Glomerular endothelial cell (primary cell): ENCODE measurements around the gene TTLL11. TPM values are rescaled to one million over a fixed set of nuclear protein-coding genes. Genes with fewer than 3 reads are reported as not detected.

Experiments
- DNase-seq: peaks from one replicate; pipeline ENCODE4 v3.0.0-alpha.2; 2011; ENCODE audit warnings: low read depth, low spot score; ENCODE audit errors: extremely low read depth
- total RNA-seq: library from RNA; depleted of rRNA; stranded (reverse); fragments of >200 nt; gene quantifications from 2 replicates; pipeline ENCODE4 v1.2.3, GENCODE V29; 2015

TTLL11 gene
- total RNA-seq = 4.6 and 8.2 TPM in 2 replicates

GRCh38 chr9:122092611-122093506 is at the start of gene TTLL11:
Gene TTLL11 (minus strand): TSS chr9:122093308. CDS start chr9:122093148, 160 bp downstream.
- DNase-seq = peak; percentile 42

- DNase-seq = no peak
Measured at GRCh38 chr9:122141671-122142070, 48.6 kb upstream of the TTLL11 start.

- no peak for DNase-seq
Measured at GRCh38 chr9:122140368-122141193, 47.5 kb upstream of the TTLL11 start.

- no peak for DNase-seq
Measured at GRCh38 chr9:122138560-122139268, 45.6 kb upstream of the TTLL11 start.

GRCh38 chr9:122135529-122135859 is 42.4 kb upstream of the TTLL11 start:
- DNase-seq = no peak

GRCh38 chr9:122134822-122135528 is 41.9 kb upstream of the TTLL11 start:
- no peak for DNase-seq

GRCh38 chr9:122133984-122134535 is 41.0 kb upstream of the TTLL11 start:
- no peak for DNase-seq

GRCh38 chr9:122133263-122133983 is 40.3 kb upstream of the TTLL11 start:
- no peak for DNase-seq

GRCh38 chr9:122132539-122132938 is 39.4 kb upstream of the TTLL11 start:
- DNase-seq = no peak

GRCh38 chr9:122131401-122132001 is 38.4 kb upstream of the TTLL11 start:
- no peak for DNase-seq

- no peak for DNase-seq
Measured at GRCh38 chr9:122130837-122131236, 37.7 kb upstream of the TTLL11 start.

GRCh38 chr9:122129969-122130368 is 36.9 kb upstream of the TTLL11 start:
- no peak for DNase-seq

GRCh38 chr9:122128969-122129343 is 35.8 kb upstream of the TTLL11 start:
- DNase-seq = no peak

GRCh38 chr9:122128007-122128968 is 35.2 kb upstream of the TTLL11 start:
- DNase-seq = no peak

- no peak for DNase-seq
Measured at GRCh38 chr9:122127396-122127798, 34.3 kb upstream of the TTLL11 start.

GRCh38 chr9:122126331-122127261 is 33.5 kb upstream of the TTLL11 start:
- no peak for DNase-seq
